A549 treated with RU486 at 1 μM for 4 hours (cell line): ENCODE data around the gene RFTN2. TPM values are rescaled to one million over a fixed set of nuclear protein-coding genes. Genes with fewer than 3 reads are reported as not detected.

Experiments
- total RNA-seq: library from RNA; stranded (reverse); fragments of 200-300 nt; extraction: Qiagen RNA extraction; gene quantifications from 5 replicates; pipeline ENCODE4 v1.2.3, GENCODE V29; 2022; ENCODE audit warnings: low read depth

RFTN2 gene
- total RNA-seq = not detected in 5 replicates

GRCh38 chr2:197675246-197675645, at the start of gene RFTN2:
RFTN2 (minus strand) TSS chr2:197675587; CDS start chr2:197675458, 129 bp downstream.

GRCh38 chr2:197705121-197705911, 29.9 kb upstream of the RFTN2 start, which contains the start of gene MARS2:
MARS2 (plus strand) TSS chr2:197705369; CDS start chr2:197705406, 37 bp downstream.

Other genes starting within 250 kb of the RFTN2 start
- 115 to 140 TPM (median 121 TPM) in 5 replicates for gene SF3B1, start 240.6 kb downstream of the RFTN2 start, total RNA-seq
- 9.5 to 24.6 TPM (median 19.6 TPM) in 5 replicates for gene COQ10B, start 222.0 kb downstream of the RFTN2 start, total RNA-seq
- gene HSPD1, start 175.7 kb downstream of the RFTN2 start, total RNA-seq = 534 to 719 TPM (median 649 TPM) in 5 replicates
- gene HSPE1, start 175.2 kb downstream of the RFTN2 start, total RNA-seq = 453 to 975 TPM (median 543 TPM) in 5 replicates
- 7.3 to 38.8 TPM (median 28.8 TPM) in 5 replicates for gene MOB4, start 159.5 kb downstream of the RFTN2 start, total RNA-seq
- 10.6 to 12.6 TPM (median 11.4 TPM) in 5 replicates for gene MARS2, start 29.8 kb upstream of the RFTN2 start, total RNA-seq
- not detected in 5 replicates for gene BOLL, start 109.7 kb upstream of the RFTN2 start, total RNA-seq
- gene PLCL1, start 129.0 kb upstream of the RFTN2 start, total RNA-seq = not detected in 5 replicates